GM18511 (cell line): ENCODE results near the gene OR2AT4.
A peak's percentile ranks its signal among the peaks of the same experiment; 100 is the strongest.
"Not testable (repeated sequence)": the region's sequence is repeated elsewhere in the genome, so short reads cannot be mapped to it uniquely, and the experiment has no call there.

Experiments
- ATAC-seq: cut with Tn5 transposase; IDR thresholded peaks from one replicate; pipeline ENCODE4 v1.9.1; 2021; ENCODE audit warnings: mild to moderate bottlenecking, moderate library complexity; ENCODE audit not compliant: unreplicated experiment

The OR2AT4 gene

DNA sequence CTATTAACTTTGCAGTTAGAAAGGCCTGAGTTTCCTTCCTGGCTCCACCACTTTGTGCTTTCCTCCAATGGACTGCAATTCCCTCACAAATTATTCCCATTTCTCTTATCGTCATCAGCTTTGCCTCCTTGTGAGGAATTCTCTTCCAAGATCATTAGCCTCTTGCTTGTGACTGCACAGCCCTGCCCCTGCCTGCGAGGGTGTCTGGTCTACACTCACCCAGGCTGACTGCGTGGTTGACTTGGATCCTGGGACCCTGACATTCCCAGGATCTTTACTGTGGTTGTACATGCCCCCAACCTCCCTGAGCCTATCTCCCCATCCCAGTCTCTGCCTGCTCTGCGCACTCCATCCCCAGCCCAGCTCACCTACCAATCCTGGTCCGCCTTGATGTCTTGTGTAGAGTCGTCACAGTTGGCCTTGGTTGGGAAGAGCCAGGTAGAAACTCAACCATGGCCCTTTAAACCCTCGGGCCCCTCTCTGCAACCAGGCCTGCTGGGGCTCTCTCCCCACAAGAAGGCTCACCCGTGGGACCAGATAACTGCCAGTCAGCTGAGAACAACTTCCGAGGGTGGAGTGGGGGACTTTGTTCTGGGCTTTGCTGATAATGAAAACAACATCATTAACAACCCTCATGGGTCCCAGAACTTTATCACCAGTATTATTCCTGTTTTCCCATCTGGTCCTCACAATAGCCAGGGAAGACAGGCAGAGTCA lies at the start of gene OR2AT4:
TSS of gene OR2AT4 (minus strand) at position 421 of the 717 bp plus-strand sequence.
- no peak for ATAC-seq

DNA sequence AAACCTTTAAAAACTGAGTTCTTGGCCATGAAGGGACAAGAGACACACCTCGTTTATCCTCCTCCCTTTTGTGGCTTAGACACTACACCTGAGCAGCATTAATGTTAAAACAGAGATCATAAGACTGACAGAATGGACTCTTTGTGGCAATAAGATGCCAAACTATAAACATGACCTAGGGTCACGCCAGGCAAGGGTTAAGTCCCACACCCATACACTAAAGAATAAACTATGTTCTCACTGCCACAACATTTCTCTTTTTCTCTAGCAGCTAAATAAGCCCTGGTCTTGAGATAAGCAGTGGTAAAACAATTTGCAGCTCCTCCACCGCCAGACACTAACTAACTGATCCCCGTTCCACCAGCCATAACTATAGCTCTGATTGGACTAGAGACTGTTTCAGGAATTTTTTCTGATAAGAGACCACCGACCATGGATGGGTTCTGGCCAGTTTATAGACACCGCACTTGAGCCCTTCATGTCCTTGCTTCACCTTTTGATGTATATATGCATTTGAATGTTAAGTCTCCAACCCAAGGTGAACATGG lies 49.4 kb upstream of the OR2AT4 start:
- no peak for ATAC-seq

DNA sequence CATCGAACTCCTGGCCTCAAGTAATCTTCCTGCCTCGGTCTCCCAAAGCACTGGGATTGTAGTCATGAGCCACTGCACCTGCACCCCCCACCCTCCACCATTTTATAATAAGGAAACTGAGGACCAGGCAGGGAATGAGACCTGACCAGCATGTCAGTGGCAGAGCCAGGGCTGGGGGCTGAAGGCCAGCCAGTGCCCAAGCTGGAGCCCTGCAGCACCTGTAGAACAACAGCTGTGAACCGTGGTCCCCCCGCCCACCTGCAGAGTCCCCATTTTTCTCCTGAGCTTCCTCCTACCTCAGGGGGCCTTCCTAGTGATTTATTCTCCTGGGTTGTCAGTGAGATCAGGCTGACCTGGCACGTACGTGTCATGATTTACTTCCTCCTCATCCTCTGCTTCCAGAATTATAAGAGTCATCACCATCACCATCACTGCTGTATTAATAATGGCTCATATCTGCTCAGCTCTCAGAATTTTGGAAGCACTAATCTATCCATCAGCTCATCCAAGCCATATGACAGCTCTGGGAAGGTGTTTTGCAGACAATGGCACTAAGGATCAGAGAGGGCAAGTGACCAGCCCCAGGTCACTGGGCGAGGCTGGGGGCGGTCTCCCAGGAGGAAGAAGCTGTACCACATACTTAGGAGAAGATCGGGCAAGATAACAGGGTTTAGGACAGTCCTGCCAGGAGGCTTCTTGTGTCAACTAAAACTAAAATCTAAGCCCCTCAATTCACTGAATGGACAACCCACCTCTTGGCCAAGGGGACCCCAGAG lies 48.7 kb upstream of the OR2AT4 start:
- no peak for ATAC-seq

DNA sequence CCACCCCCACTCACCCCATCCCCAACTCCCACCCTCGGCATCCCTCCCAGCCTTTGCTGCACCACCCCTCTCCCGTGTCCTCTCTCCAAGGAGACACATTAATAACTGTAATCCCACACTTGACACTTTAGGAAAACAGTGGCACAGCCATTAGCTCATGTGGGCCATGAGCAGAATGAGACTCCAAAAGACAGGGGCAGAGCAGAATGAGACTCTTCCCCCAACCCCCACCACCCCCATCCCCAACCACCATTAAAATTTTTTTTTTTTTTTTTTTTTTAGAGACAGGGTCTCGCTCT lies 48.0 kb upstream of the OR2AT4 start:
- no peak for ATAC-seq

DNA sequence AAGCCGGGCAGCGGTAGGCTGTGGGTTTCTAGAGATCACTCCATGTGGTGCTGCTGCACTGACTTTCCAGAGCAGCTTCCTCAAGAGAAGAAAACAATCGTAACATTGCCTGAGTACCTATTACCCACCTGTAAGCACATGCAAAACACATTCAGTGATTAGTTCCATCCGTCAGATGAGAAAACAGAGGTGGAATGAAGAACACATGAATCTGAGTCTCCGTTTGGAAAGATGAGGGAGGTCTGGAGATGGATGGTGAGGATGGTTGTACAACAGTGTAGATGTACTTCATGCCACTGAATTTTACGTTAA lies 46.7 kb upstream of the OR2AT4 start:
- ATAC-seq: no peak

DNA sequence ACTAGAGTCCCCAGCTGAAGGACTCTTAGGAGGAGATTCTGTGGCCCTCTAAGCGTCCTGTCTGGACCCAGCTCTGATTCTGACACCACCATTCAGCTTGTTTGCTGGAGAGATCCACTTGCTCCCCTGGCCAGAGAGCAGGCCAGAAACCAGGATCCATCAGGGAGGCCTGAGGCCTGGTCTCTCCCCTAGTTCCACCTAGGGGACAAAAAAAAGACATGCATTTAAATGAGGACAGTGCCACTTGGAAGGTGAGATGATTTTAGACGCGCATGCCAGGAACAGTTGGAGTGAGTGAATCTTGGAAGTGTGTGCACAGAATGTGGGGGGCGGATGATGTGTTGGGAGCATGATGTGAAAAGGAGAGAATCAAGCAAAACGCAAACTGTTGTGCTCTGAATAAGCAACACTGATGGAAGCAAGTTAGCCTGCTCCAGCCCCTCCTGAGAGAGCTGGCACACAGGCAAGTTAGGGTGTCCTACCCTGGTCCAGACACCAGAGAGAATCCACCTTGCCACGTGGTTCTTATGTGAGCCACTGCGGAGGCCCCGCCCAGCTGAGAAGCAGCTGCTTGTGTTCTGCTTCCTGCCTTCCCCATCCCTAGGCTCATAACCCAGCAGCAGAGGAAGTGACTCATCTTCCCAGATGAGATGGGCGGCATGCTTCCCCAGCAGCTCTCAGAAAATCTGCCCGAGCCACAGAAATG lies 46.2 kb upstream of the OR2AT4 start:
- peak; percentile 72 for ATAC-seq

DNA sequence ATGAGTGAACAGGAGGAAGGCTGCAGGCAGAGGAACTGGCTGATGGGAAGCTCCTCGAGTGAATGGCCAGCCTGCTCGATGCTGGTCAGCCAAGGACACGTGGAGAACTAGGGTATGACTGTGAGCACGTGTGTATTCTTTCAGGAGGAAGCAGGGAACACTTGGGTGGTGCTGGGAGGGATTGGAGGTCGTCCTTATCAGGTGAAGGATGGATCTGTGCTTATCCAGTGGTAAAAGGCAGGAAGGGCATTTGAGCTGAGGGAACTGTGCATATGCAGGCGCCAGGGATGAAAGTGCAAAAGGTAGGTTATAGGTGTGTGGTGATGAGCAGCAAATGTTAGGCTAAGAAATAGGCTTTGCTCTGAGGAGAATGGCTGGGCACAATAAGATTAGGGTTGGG lies 44.5 kb upstream of the OR2AT4 start:
- no peak for ATAC-seq

DNA sequence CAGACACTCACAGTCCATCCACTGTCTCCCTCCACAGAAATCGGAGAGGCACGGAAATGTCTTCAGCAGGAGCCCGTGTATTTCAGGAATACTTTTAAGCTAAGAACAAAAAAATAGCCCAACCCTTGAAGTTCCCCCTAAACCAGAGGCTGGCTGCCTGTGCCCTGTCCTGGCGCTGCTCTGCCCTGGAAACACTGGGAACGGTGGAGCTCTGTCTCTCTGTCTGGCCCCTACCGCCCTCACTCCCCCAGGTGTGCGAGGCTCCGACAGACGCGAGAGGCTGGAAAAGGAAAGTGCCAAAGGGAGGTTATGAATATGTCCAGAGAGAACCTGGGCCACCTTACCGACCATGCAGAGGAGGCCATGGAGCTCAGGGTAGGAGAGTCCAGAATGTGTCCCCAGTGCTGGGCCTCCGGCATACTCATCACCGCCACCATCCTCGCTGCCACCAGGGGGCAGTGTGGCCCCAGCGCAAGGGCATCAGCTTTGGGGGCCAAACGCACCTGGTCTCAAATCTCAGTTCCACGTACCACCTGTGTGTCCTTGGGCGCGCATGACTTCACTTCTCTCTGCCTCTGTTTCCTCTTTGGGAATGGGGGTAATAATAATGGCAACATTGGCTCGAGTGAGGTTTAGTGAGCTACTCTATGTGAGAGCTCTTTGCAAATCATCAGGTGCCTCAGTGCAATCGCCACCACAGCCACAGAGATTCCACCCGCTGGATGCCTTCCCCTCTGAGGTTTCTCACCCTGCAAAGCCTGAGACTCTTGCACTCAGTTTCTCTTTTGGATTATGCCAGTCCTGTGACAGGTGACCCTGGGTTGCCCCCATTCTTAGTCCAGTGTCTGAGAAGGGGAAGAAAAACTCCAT lies 43.8 kb upstream of the OR2AT4 start:
- no peak for ATAC-seq

DNA sequence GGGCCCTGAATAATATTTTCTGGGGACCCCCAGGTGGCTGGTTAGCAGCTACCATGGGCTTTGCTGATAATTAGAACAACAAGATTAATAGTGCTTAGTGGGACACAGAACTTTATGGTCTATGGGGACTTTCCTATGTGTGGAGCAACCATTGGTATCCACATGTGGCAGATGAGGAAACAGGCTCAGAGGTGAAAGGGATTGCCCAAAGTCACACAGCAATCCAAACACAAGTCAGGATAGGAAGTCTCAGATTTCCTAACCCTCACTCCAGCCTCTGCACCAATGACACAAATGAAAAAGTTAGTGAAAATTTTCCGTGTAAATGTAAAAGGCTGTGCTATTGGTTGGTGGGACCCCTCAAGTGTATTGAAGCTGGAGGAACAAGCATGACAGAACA lies 39.0 kb upstream of the OR2AT4 start:
- no peak for ATAC-seq

DNA sequence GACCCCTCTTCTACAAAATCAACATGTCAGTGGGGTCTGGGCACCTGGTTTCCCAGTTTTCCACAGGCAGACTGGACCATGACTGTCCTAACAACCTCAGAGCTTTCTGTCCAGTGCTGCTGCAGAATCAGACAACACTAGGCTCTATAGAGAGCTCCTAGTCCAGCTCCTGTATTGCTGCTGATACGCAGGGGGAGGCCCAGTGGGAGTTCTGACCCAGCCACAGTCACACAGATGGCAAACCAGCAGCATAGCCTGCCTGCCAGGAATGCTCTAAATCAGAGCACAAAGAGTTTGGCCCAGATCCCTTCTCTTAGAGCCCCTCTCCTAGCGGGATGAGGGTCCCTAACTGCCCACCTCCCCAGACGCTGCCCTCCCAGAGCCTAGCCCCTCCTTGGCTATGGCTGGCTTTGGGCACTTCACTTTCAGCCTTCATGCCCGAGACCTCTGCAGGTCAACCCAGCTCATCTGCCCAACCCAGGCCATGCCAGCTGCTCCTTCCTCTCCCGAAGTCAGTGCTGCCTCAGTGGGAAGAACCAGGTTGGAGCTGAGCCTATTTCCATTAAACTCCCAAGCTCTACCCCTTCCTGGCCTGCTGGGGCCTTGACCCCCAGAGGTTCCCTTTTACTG lies 38.5 kb upstream of the OR2AT4 start:
- no peak for ATAC-seq

DNA sequence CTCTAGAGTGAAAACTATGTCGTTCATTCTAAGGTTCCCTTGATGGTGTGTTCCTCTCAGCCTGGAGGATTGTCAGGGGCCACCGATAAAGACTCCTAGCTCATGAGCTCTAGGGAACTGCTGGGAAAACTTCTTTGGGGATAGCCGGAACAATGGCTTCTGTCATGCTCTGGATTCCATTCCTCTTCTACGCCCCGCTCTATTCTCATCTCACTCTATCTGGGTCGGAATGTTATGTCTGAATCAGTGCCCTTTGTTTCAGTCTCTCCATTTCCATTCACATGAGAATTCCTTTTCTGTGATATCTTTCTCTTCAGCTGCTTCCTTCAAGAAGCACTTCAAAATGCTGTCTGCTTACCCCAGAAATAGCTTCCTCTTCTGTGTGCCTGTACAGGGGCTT lies 37.3 kb upstream of the OR2AT4 start:
- ATAC-seq: no peak

DNA sequence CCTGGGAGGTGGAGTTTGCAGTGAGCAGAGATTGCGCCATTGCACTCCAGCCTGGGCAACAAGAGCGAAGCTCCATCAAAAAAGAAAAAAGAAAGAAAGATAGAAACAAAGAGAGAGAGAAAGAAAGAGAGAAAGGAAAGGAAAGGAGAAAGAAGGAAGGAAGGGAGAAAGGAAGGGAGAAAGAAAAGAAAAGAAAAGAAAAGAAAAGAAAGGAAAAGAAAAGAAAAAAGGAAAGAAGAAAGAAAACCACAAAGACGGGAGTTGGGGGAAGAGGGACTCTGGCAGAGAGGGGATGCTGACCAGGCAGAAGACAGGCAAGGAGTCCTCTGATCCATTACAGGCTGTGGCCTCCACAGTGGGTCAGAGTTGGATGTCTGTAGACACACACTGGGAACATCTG lies 35.4 kb upstream of the OR2AT4 start:
- ATAC-seq: no peak

DNA sequence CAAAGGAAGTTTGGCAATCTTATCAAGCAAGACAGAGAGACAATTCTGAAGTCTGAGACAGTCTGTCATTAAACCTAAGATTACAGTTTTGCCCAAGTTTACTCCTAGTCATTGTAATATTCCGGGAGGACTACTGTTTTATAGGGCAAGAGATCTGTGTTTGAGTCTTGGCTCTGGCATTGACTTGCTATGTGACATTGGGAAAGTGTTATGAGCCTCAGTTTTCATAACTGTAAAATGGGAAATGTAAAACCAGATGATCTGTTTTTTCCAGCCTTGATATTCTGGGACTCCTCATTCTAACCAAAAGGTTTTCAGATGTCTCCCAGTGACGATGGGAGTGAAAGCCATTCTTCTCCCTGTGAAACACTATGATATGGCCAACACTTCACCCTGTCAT lies 29.9 kb upstream of the OR2AT4 start:
- ATAC-seq: no peak

DNA sequence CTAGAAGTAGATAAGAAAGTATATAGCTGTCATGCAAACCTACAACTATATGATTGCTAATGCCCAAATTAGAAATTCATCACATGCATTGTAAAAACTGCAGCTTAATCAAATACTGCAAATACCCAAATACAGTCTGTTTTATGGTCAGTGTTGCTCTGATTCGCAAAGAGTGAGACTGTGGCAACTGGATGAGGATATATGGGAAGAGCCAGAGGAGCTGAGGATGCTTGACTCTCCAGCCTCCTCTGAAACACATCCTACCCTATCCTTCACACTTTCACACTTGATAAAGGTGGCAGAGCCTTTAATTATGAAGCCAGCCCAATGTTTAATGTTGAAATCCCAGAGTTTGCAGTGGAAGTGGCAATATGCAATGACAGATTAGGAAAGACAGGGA lies 21.9 kb upstream of the OR2AT4 start:
- no peak for ATAC-seq

DNA sequence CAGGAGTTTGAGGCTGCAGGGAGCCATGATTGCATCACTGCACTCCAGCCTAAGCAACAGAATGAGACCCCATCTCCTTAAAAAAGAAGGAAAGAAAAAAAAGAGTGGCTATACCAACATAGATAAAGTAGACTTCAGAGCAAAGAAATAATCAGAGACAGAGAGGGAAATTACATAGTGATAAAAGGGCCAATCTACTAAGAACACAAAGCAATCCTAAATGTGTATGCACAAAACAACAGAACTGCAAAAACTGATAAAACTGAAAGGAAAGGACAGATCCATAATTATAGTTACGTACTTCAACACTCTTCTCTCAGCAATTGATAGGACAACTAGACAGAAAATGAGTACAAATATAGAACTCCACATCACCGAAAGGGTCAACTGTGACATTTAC lies 17.8 kb upstream of the OR2AT4 start:
- ATAC-seq: no peak

DNA sequence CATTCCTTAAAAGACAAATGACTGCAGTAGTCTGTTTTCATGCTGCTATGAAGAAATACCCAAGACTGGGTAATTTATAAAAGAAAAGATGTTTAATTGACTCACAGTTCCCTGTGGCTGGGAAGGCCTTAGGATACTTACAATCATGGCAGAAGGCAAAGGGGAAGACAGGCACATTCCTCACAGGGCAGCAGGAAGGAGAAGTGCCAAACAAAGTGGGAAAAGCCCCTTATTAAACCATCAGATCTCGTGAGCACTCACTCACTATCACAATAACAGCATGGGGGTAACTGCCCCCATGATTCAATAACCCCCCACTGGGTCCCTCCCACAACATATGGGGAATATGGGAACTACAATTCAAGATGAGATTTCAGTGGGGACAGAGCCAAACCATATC lies 16.4 kb upstream of the OR2AT4 start:
- ATAC-seq: no peak

DNA sequence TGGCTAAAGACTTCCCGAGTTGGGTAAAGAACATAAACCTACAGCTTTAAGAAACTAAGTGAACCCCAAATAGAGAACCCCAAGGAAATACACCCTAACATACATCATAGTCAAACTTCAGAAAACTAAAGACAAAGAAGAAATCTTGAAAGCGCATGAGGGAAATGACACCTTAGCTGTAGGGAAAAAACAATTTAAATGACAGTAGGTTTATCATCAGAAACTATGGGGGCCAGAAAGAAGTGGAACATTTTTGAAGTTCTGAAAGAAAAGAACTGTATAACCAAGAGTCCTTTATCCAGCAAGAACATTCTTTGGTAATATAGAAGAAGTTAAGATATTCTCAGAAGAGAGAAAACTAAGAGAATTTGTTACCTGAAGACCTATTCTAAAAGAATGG lies 15.5 kb upstream of the OR2AT4 start:
- no peak for ATAC-seq

DNA sequence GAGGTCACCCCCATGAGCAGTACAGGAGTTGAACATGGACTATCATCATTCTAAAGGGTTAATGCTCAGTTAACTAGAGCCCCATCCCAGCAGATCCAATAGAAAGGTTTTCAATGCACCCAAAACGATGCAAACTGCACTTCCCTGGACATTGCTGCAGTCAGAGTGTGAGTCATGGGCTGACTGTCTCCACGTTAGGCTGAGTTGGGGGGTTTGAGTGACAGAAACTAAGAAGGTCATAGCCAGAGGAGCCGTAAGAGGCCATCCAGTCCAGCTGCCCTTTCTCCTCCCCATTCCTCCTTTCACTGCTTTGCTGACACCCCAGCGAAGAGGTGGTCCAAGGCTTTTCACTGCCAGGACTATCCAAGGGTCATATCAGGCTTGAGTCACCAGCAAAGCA lies 10.5 kb upstream of the OR2AT4 start:
- ATAC-seq: no peak

DNA sequence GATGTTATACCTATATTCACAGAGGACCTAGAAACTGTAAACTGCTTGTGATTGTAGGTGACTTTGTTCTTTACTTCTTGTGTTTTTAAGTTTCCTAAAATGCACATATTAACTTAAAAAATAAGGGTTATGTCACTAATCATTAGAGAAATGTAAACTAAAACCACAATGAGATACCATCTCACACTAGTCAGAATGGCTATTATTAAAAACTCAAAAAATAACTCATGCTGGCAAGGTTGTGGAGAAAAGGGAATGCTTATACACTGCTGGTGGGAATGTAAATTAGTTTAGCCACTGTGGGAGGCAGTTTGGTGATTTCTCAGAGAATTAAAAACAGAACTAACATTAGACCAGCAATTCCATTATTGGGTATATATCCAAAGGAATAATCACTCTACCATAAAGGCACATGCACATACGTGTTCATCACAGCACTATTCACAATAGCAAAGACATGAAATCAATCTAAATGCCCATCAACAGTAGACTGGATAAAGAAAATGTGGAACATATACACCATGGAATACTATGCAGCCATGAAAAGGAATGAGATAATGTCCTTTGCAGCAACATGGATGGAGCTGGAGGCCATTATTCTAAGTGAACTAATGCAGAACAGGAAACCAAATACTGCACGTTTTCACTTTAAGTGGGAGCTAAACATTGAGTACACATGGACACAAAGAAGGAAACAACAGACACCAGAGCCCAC lies 9.4 kb upstream of the OR2AT4 start:
- not testable (repeated sequence) for ATAC-seq

DNA sequence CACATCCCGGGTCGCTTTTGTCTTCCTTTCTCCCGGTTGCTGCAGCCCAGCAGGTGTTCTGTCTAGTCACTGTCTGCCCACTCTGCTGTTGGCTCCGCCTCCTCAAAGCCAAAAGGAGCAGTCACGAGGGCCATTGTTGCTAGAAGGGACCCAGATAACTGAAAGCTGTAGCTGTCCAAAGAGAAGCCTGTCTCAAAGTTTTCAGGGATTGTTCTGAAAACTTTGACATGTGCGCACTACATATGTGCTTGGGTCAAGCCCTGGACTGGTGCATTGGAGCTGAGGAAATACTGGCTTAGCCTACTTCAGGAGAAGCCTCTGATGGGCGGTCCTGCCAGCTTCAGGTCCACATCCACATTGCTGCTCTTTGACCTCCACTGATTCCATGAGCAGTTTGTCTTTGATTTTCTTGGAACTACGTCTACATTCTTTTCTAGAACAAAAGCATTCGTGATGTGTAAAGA lies 8.8 kb upstream of the OR2AT4 start:
- ATAC-seq: no peak
